ENCODE data around the gene PLCD1.
"Not testable (repeated sequence)": the region's sequence is repeated elsewhere in the genome, so short reads cannot be mapped to it uniquely, and the experiment has no call there.

PLCD1 gene

GRCh38 chr3:38029400-38030125 lies at the start of gene PLCD1:
TSS of gene PLCD1 (minus strand) at chr3:38029642. CDS start at chr3:38029539, 103 bp downstream.
- H3K4me3 ChIP-seq (replicated peaks in 1 of 2; ENCODE audit: low read depth in 2 of 2, low read length in 2 of 2): peak within 1 kb of the TSS; percentile 62 to 68
- peak; percentile 56 to 86 for DNase-seq (ENCODE audit: low read depth in 2 of 2)
- no peak for TF ChIP-seq CTCF (IDR thresholded peaks at IDR 0.05; ENCODE audit: low read depth, low read length)

GRCh38 chr3:38077073-38077472 lies 47.6 kb upstream of the PLCD1 start:
- not testable (repeated sequence) for H3K4me3 ChIP-seq (replicated peaks in 1 of 2; ENCODE audit: low read depth in 2 of 2, low read length in 2 of 2); DNase-seq (ENCODE audit: low read depth in 2 of 2)

GRCh38 chr3:38070013-38070412 lies 40.6 kb upstream of the PLCD1 start:
- no peak for TF ChIP-seq CTCF (IDR thresholded peaks at IDR 0.05; ENCODE audit: low read depth, low read length)
- no peak for DNase-seq (ENCODE audit: low read depth in 2 of 2)

GRCh38 chr3:38067508-38068233 lies 38.2 kb upstream of the PLCD1 start:
- no peak for TF ChIP-seq CTCF (IDR thresholded peaks at IDR 0.05; ENCODE audit: low read depth, low read length)
- DNase-seq (ENCODE audit: low read depth in 2 of 2): peak in 1 of 2 donors; percentile 31
- no peak overlapping the region for H3K4me3 ChIP-seq (replicated peaks in 1 of 2; ENCODE audit: low read depth in 2 of 2, low read length in 2 of 2)

More at GRCh38 chr3:38070013-38070412, 40.6 kb upstream of the PLCD1 start:
- no peak overlapping the region for H3K4me3 ChIP-seq (replicated peaks in 1 of 2; ENCODE audit: low read depth in 2 of 2, low read length in 2 of 2)

- not testable (repeated sequence) for DNase-seq (ENCODE audit: low read depth in 2 of 2); H3K4me3 ChIP-seq (replicated peaks in 1 of 2; ENCODE audit: low read depth in 2 of 2, low read length in 2 of 2)
These were observed 35.0 kb upstream of the PLCD1 start for GRCh38 chr3:38064453-38064852.

- no peak for TF ChIP-seq CTCF (IDR thresholded peaks at IDR 0.05; ENCODE audit: low read depth, low read length)
- H3K4me3 ChIP-seq (replicated peaks in 1 of 2; ENCODE audit: low read depth in 2 of 2, low read length in 2 of 2): no peak overlapping the region
- no peak for DNase-seq (ENCODE audit: low read depth in 2 of 2)
These were observed 33.4 kb upstream of the PLCD1 start for GRCh38 chr3:38062809-38063208.

- DNase-seq (ENCODE audit: low read depth in 2 of 2): no peak
- no peak for TF ChIP-seq CTCF (IDR thresholded peaks at IDR 0.05; ENCODE audit: low read depth, low read length)
- H3K4me3 ChIP-seq (replicated peaks in 1 of 2; ENCODE audit: low read depth in 2 of 2, low read length in 2 of 2): no peak overlapping the region
These were observed 30.1 kb upstream of the PLCD1 start for GRCh38 chr3:38059591-38059990.
